CD14-positive monocyte (primary cell): ENCODE data around the gene MAMDC2. TPM values are rescaled to one million over a fixed set of nuclear protein-coding genes. Genes with fewer than 3 reads are reported as not detected.

Experiments
- DNase-seq, 3 donors: peaks; one replicate each; pipeline ENCODE4 v3.0.0-alpha.2; 2011 to 2022
- H2AFZ ChIP-seq: 2 replicates; pipeline ENCODE4 v1.6.0; 2012; ENCODE audit warnings: mild to moderate bottlenecking, low read depth, low read length, inconsistent platforms; ENCODE audit not compliant: insufficient read depth, poor library complexity, severe bottlenecking
- H3K27ac ChIP-seq, 2 donors: 1 replicate in 1 of 2; 2 replicates in 1 of 2; pipeline ENCODE4 v1.5.1; 2012 to 2013; ENCODE audit warnings: low read length in 2 of 2, control low read depth in 1 of 2, inconsistent platforms in 1 of 2, low read depth in 1 of 2, mild to moderate bottlenecking in 1 of 2
- H3K27me3 ChIP-seq, 2 donors: one replicate each; pipeline versions ENCODE4 v1.6.0 to v1.6.1; 2011 to 2013; ENCODE audit warnings: low read length in 2 of 2; ENCODE audit not compliant: control insufficient read depth in 2 of 2, insufficient read depth in 2 of 2
- H3K36me3 ChIP-seq, 2 donors: replicated peaks in 1 of 2; 1 replicate in 1 of 2; 2 replicates in 1 of 2; pipeline versions ENCODE4 v1.5.1 to v1.6.1; 2012 to 2013; ENCODE audit warnings: low read length in 2 of 2, control low read depth in 1 of 2, inconsistent platforms in 1 of 2, mild to moderate bottlenecking in 1 of 2; ENCODE audit not compliant: insufficient read depth in 2 of 2, control insufficient read depth in 1 of 2
- H3K4me1 ChIP-seq, 2 donors: 1 replicate in 1 of 2; 2 replicates in 1 of 2; pipeline versions ENCODE4 v1.5.1 to v1.6.1; 2012 to 2013; ENCODE audit warnings: low read length in 2 of 2, control low read depth in 1 of 2, inconsistent platforms in 1 of 2, mild to moderate bottlenecking in 1 of 2, moderate library complexity in 1 of 2; ENCODE audit not compliant: insufficient read depth in 2 of 2, control insufficient read depth in 1 of 2
- H3K4me2 ChIP-seq: replicated peaks from 2 replicates; pipeline ENCODE3; 2012; ENCODE audit warnings: low read length, moderate library complexity, mild to moderate bottlenecking; ENCODE audit not compliant: poor library complexity, severe bottlenecking; ENCODE audit errors: extremely low read depth
- H3K4me3 ChIP-seq, 3 experiments: fragments of 200-600 bp in 1 of 3; sonication (generic) in 1 of 3; replicated peaks in 1 of 3; 1 replicate in 2 of 3; 2 replicates in 1 of 3; pipeline ENCODE4 v1.5.1; 2011 to 2013; ENCODE audit warnings: low read length in 3 of 3, mild to moderate bottlenecking in 3 of 3, control low read depth in 2 of 3, low read depth in 2 of 3, inconsistent platforms in 1 of 3, moderate library complexity in 1 of 3
- H3K79me2 ChIP-seq: 2 replicates; pipeline ENCODE4 v1.6.0; 2012; ENCODE audit warnings: mild to moderate bottlenecking, control low read depth, inconsistent platforms, low read length, moderate library complexity; ENCODE audit not compliant: insufficient read depth
- H3K9ac ChIP-seq: 2 replicates; pipeline ENCODE4 v1.6.0; 2017; ENCODE audit warnings: low read length, mild to moderate bottlenecking; ENCODE audit not compliant: insufficient read depth, poor library complexity, severe bottlenecking
- H3K9me3 ChIP-seq, 2 donors: replicated peaks in 1 of 2; 1 replicate in 1 of 2; 2 replicates in 1 of 2; pipeline versions ENCODE4 v1.5.1 to v1.6.1; 2012 to 2013; ENCODE audit warnings: low read length in 2 of 2, control low read depth in 1 of 2; ENCODE audit not compliant: control insufficient read depth in 1 of 2, insufficient read depth in 1 of 2
- H4K20me1 ChIP-seq: 2 replicates; pipeline ENCODE4 v1.6.0; 2012; ENCODE audit warnings: mild to moderate bottlenecking, low read length, control low read depth, moderate library complexity; ENCODE audit not compliant: insufficient read depth
- H3K27ac Mint-ChIP-seq, 7 donors: one replicate each; pipeline ENCODE4 v1.8.0; 2020; ENCODE audit warnings: mild to moderate bottlenecking in 7 of 7, mixed read lengths in 7 of 7, moderate library complexity in 6 of 7, inconsistent platforms in 2 of 7
- H3K27me3 Mint-ChIP-seq, 3 donors: one replicate each; pipeline ENCODE4 v1.8.0; 2021 to 2022; ENCODE audit warnings: low read depth in 3 of 3, mild to moderate bottlenecking in 3 of 3, mixed read lengths in 3 of 3, moderate library complexity in 3 of 3, inconsistent platforms in 1 of 3
- H3K36me3 Mint-ChIP-seq, 2 donors: one replicate each; pipeline ENCODE4 v1.8.0; 2020; ENCODE audit warnings: mixed read lengths in 2 of 2, inconsistent platforms in 1 of 2, mild to moderate bottlenecking in 1 of 2
- H3K4me1 Mint-ChIP-seq: one replicate; pipeline ENCODE4 v1.8.0; 2020; ENCODE audit warnings: mild to moderate bottlenecking, mixed read lengths
- H3K4me3 Mint-ChIP-seq, 2 donors: one replicate each; pipeline ENCODE4 v1.8.0; 2020; ENCODE audit warnings: mild to moderate bottlenecking in 2 of 2, mixed read lengths in 2 of 2, moderate library complexity in 1 of 2
- H3K9me3 Mint-ChIP-seq, 7 donors: one replicate each; pipeline ENCODE4 v1.8.0; 2020 to 2022; ENCODE audit warnings: mixed read lengths in 7 of 7, mild to moderate bottlenecking in 6 of 7, moderate library complexity in 6 of 7, inconsistent platforms in 2 of 7
- CTCF ChIP-seq: fragments of 200-600 bp; IDR thresholded peaks from one replicate; pipeline ENCODE4 v1.8.0; 2022; ENCODE audit warnings: antibody characterized with exemption, mild to moderate bottlenecking
- WGBS: methylation state at CpG from one replicate; pipeline ENCODE4 v1.1.5; 2013; ENCODE audit warnings: missing lambda C conversion rate; ENCODE audit not compliant: insufficient coverage; 5-methylcytosine and 5-hydroxymethylcytosine counted together
- intact Hi-C, 2 donors: fragments of 100-400 bp; cut with micrococcal nuclease; formaldehyde crosslinking; loops; one replicate each; pipeline versions ENCODE4 v1.15.0 to v1.15.1; 2023
- polyA plus RNA-seq, 3 donors: library from polyadenylated mRNA; depleted of rRNA in 1 of 3; unstranded in 2 of 3; stranded (reverse) in 1 of 3; fragments of 300-500 nt in 2 of 3; fragments of >200 nt in 1 of 3; fragmentation: Illumina TruSeq in 2 of 3; gene quantifications; 1 replicate in 2 of 3; 2 replicates in 1 of 3; pipeline ENCODE4 v1.2.3, GENCODE V29; 2012 to 2021

MAMDC2 gene
- polyA plus RNA-seq, 3 donors, result 0.05 to 0.09 TPM; not detected in 1

DNA sequence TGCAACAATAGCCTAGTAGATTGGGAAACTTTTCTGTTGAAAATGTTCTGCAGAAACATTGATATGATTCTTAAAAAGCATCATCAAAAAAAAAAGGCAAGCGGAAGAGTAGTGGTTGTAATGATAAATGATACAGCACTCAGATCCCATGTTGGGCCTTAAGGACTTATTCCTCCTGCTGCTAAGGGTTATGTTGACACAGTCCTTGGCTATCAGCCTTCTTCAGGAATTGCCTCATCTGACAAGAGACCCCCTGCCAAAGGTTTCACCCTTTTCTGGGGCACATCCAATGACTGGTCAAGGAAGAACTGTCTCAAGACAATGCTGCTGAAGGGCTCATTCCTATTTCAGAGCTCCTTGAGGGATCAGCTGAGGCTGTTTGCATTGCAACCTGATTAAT, 44.3 kb upstream of the MAMDC2 start:
- Histone ChIP-seq H3K79me2 (no peaks in the 10 kb centered on the region), H3K27me3 (no peaks in the 10 kb centered on the region), H3K4me1 (no peaks in the 10 kb centered on the region), H3K27ac (no peak overlapping the region), H2AFZ (no peak overlapping the region), H3K4me3 (no peak overlapping the region), H3K4me2 (no peak overlapping the region), H4K20me1 (no peaks in the 10 kb centered on the region), H3K9ac (no peak overlapping the region), H3K36me3 (no peaks in the 10 kb centered on the region), H3K9me3 (no peaks in the 10 kb centered on the region)
- Mint-ChIP-seq H3K4me3 (no peak overlapping the region), H3K27ac (no peak overlapping the region), H3K9me3 (peaks cover 0 to 2% (median 0%) of the 10 kb centered on the region in 7 donors), H3K4me1 (no peaks in the 10 kb centered on the region), H3K36me3 (no peaks in the 10 kb centered on the region), H3K27me3 (peaks cover 0 to 2% (median 0%) of the 10 kb centered on the region in 3 donors)
- DNase-seq, result no peak
- WGBS, result no CpG with 5 or more reads among the region's 1 CpG
- intact Hi-C loops, result no loop called here
- no peak for TF ChIP-seq CTCF

DNA sequence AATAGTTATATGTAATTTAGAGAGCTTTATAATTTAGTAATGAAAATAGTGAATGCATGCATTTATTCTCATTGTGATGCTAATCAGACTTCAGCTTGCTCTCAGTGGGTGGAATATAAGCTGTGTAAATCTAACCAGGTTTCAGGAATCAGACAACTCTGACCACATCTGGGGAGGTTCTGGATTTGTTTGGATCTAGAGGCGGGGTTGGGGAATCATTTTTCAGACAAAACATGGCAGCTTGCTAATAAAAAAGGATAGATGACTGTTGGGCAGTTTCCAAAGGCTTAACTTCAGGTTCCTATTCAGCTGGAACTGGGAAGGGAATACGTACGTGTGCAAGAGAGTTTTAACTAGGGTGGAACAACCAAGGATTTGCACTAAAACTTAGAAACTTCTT, 43.2 kb upstream of the MAMDC2 start:
- no peak overlapping the region for H2AFZ ChIP-seq
- Mint-ChIP-seq H3K4me1 (no peaks in the 10 kb centered on the region), H3K27ac (no peak overlapping the region), H3K9me3 (peaks cover 0 to 2% (median 0%) of the 10 kb centered on the region in 7 donors), H3K27me3 (peaks cover 0 to 2% (median 0%) of the 10 kb centered on the region in 3 donors), H3K36me3 (no peaks in the 10 kb centered on the region), H3K4me3 (no peak overlapping the region)
- no peaks in the 10 kb centered on the region for H3K36me3 ChIP-seq
- intact Hi-C loops, result no loop called here
- H3K4me2 ChIP-seq, result no peak overlapping the region
- no peak overlapping the region for H3K4me3 ChIP-seq
- TF ChIP-seq CTCF, result no peak
- 78% methylated on average over 1 of the region's 3 CpGs for WGBS
- no peaks in the 10 kb centered on the region for H3K79me2 ChIP-seq
- H3K9me3 ChIP-seq, result no peaks in the 10 kb centered on the region
- H3K27me3 ChIP-seq, result no peaks in the 10 kb centered on the region
- H3K27ac ChIP-seq, result no peak overlapping the region
- DNase-seq, result no peak
- no peak overlapping the region for H3K9ac ChIP-seq
- no peaks in the 10 kb centered on the region for H4K20me1 ChIP-seq
- no peaks in the 10 kb centered on the region for H3K4me1 ChIP-seq
